NCI-H2227 (cell line): Measurements from ENCODE around the gene PKN1.
"Not testable (repeated sequence)": the region's sequence is repeated elsewhere in the genome, so short reads cannot be mapped to it uniquely, and the experiment has no call there.

Experiments used
- DNase-seq: peaks from one replicate; lab custom pipeline; 2025; ENCODE audit not compliant: unreplicated experiment; lab: John Stamatoyannopoulos, UW

PKN1 gene

GRCh38 chr19:14432791-14433553 is at the start of gene PKN1:
Gene PKN1 (plus strand): TSS chr19:14433306. CDS start chr19:14433522, 216 bp downstream.
- peak; percentile 69 for DNase-seq

- DNase-seq: no peak
Observed at GRCh38 chr19:14383661-14384555, 49.2 kb upstream of the PKN1 start.

GRCh38 chr19:14385492-14385891 is 47.6 kb upstream of the PKN1 start:
- DNase-seq: no peak

- no peak for DNase-seq
Observed at GRCh38 chr19:14390548-14390947, 42.6 kb upstream of the PKN1 start.

GRCh38 chr19:14391156-14391821 is 41.8 kb upstream of the PKN1 start:
- no peak for DNase-seq

- no peak for DNase-seq
Observed at GRCh38 chr19:14393329-14393728, 39.8 kb upstream of the PKN1 start.

- no peak for DNase-seq
Observed at GRCh38 chr19:14394167-14394566, 38.9 kb upstream of the PKN1 start.

GRCh38 chr19:14395262-14395661 is 37.8 kb upstream of the PKN1 start:
- no peak for DNase-seq

- DNase-seq: no peak
Observed at GRCh38 chr19:14395710-14396336, 37.3 kb upstream of the PKN1 start.

- not testable (repeated sequence) for DNase-seq
Observed at GRCh38 chr19:14396730-14397129, 36.4 kb upstream of the PKN1 start.

- not testable (repeated sequence) for DNase-seq
Observed at GRCh38 chr19:14397168-14397567, 35.9 kb upstream of the PKN1 start.

- no peak for DNase-seq
Observed at GRCh38 chr19:14400951-14401431, 32.1 kb upstream of the PKN1 start.

GRCh38 chr19:14401468-14402195 is 31.5 kb upstream of the PKN1 start:
- no peak for DNase-seq

GRCh38 chr19:14402332-14403144 is 30.6 kb upstream of the PKN1 start:
- DNase-seq: no peak

- not testable (repeated sequence) for DNase-seq
Observed at GRCh38 chr19:14403145-14403930, 29.8 kb upstream of the PKN1 start.

- no peak for DNase-seq
Observed at GRCh38 chr19:14404312-14404711, 28.8 kb upstream of the PKN1 start.

- no peak for DNase-seq
Observed at GRCh38 chr19:14405380-14405757, 27.7 kb upstream of the PKN1 start.

- DNase-seq: peak; percentile 37
Observed at GRCh38 chr19:14405758-14406644, 27.1 kb upstream of the PKN1 start.
